GM12875 (cell line): ENCODE data around the gene TLE6.
"Not testable (repeated sequence)": the region's sequence is repeated elsewhere in the genome, so short reads cannot be mapped to it uniquely, and the experiment has no call there.

Experiments used
- H3K4me3 ChIP-seq: one replicate; pipeline ENCODE4 v1.5.1; 2011; ENCODE audit warnings: low read depth, low read length, control low read depth
- TF ChIP-seq, protein P1 (sequence below): IDR thresholded peaks from 2 replicates; pipeline ENCODE4 v1.5.1; 2011; ENCODE audit warnings: low read depth, mild to moderate bottlenecking, control low read depth, inconsistent platforms, low read length, moderate library complexity, borderline replicate concordance; ENCODE audit not compliant: insufficient read depth

TLE6 gene

DNA sequence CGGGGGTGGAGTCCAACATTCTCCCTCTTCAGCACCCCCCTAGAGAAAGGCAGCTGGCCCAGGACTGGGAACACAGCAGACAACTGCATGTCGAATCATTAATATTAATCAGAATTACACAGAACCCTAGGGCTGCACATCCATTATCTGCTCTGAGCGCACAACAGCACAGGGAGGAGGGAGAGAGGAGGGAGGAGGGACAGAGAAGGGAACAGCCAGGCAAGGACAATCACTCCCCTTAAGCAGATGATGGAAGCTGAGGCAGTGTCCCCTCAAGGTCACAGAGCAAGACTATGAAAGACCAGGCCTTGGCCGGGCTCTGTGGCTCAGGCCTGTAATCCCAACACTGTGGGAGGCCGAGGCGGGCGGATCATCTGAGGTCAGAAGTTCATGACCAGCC lies 25.7 kb downstream of the TLE6 start:
- TF ChIP-seq, protein P1, sequence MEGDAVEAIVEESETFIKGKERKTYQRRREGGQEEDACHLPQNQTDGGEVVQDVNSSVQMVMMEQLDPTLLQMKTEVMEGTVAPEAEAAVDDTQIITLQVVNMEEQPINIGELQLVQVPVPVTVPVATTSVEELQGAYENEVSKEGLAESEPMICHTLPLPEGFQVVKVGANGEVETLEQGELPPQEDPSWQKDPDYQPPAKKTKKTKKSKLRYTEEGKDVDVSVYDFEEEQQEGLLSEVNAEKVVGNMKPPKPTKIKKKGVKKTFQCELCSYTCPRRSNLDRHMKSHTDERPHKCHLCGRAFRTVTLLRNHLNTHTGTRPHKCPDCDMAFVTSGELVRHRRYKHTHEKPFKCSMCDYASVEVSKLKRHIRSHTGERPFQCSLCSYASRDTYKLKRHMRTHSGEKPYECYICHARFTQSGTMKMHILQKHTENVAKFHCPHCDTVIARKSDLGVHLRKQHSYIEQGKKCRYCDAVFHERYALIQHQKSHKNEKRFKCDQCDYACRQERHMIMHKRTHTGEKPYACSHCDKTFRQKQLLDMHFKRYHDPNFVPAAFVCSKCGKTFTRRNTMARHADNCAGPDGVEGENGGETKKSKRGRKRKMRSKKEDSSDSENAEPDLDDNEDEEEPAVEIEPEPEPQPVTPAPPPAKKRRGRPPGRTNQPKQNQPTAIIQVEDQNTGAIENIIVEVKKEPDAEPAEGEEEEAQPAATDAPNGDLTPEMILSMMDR, result no peak
- no peak overlapping the region for H3K4me3 ChIP-seq

DNA sequence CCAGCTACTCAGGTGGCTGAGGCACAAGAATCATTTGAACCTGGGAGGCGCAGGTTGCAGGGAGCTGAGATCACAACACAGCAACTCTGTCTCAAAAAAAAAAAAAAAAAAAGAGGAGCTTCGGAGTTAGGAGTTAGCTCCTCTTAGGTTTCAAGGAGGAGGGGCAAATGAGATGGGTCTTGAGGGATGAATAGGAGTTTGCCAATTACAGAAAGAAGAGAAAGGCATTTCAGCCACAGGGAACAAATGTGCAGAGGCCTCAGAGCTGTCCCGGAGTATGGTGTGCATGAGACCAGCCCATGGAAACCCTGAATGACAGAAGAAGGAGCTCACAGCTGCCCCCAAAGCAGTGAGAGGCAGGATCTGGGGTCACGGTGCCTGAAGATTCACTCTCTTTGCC lies 27.2 kb downstream of the TLE6 start:
- no peak overlapping the region for H3K4me3 ChIP-seq
- TF ChIP-seq, protein P1, result no peak

DNA sequence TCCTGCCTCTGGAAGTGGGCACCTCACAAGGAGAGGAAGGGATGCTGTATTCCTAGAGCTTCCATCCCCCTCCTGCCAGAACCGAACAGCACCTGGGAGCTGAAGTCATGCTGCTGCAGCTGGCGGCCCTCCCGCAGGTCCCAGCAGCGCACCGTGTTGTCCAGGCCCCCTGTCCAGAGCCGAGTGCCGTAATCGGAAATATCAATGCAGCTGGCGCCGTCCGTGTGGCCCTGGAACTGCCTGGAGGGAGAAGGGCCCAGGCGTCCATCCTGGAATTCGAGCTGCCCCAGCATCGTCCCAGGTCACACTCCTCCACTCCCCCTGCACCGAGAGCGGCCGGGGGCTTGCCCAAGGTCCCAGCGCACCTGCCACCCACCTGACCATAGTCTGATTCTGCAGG lies 28.0 kb downstream of the TLE6 start:
- H3K4me3 ChIP-seq, result no peak overlapping the region
- TF ChIP-seq, protein P1, result no peak

- H3K4me3 ChIP-seq, result no peak overlapping the region
- TF ChIP-seq, protein P1, result no peak
Measured at GRCh38 chr19:3006075-3006767, 28.9 kb downstream of the TLE6 start.

- TF ChIP-seq, protein P1, result no peak
- H3K4me3 ChIP-seq, result no peak overlapping the region
Measured at GRCh38 chr19:3007975-3008374, 30.6 kb downstream of the TLE6 start.

- H3K4me3 ChIP-seq, result no peak overlapping the region
- TF ChIP-seq, protein P1, result no peak
Measured at GRCh38 chr19:3008994-3009393, 31.6 kb downstream of the TLE6 start.

GRCh38 chr19:3010871-3011270 lies 33.5 kb downstream of the TLE6 start:
- no peak overlapping the region for H3K4me3 ChIP-seq
- TF ChIP-seq, protein P1, result no peak

- H3K4me3 ChIP-seq, result not testable (repeated sequence)
Measured at GRCh38 chr19:3012059-3012458, 34.7 kb downstream of the TLE6 start.
